DMS79 (cell line): Measurements from ENCODE around the gene CRTC1.

Source experiments
- DNase-seq: peaks from one replicate; lab custom pipeline; 2025; lab: John Stamatoyannopoulos, UW

The CRTC1 gene

DNA sequence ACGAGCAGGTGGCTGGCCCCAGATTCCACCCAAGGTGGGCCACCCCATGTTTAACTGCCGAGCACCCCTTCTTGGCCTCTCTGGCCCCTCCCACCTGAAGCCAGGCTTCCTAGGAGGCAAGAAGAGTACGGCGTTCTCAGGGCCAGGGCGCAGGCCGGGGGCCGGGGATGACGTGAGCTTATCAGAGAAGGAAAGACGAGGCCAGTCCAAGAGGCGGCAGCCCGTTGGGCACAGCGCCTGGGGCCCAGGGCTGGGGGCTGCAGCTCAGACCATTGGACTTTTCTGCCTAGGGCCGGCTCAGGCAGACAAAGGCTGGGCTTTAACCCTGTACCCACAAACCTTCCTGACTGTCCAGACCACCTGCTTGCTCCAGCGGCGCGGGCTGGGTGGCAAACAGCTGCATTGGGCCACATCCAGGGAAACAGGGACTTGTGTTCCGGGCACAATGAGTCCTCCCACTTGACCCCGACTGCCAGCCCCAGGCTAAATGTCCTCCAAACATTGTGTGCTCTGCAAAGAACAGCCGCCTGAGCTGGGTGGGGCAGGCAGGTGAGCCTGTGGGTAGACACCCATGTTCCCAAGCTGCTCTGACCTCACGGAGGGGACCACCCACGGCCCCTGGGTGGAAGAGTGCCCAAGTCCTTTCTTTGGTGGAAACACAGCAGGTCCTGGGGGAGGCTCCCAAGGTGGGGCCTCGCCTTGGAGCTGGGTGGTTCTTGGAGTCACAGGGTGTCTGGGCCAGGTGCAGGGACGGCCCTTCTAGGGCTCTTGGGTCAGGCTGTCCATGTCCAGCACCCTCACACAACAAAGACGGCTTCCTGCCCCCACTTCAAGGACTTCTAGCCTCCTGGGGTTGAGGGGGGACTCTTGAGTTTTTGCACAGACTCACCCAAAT, 85.8 kb downstream of the CRTC1 start:
- DNase-seq = no peak

DNA sequence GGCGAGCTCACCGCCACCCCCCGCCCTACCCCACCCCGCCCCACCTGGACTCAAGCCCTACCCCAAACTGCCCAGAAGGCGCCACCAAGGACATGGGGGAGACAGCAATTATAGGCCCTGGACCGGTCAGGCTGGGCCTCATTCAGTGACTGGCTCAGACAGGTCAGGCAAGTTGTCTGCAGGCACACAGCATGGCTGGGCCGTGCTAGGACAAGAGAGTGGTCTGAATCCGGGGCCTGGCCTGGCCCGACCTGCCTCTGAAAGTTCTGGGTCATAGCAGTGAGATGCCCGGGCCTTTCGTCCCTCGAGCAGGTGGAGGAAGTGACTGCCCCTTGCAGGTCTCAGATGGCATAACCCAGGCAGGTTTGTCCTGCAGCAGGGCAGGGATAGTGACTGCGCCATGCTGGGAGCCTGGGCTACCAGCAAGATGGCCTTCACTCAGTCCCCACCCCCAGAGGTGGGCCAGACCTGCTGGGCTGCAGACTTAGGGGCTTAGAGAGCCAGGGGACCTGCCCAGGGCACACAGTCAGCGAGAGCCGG, 86.6 kb downstream of the CRTC1 start:
- DNase-seq = no peak

DNA sequence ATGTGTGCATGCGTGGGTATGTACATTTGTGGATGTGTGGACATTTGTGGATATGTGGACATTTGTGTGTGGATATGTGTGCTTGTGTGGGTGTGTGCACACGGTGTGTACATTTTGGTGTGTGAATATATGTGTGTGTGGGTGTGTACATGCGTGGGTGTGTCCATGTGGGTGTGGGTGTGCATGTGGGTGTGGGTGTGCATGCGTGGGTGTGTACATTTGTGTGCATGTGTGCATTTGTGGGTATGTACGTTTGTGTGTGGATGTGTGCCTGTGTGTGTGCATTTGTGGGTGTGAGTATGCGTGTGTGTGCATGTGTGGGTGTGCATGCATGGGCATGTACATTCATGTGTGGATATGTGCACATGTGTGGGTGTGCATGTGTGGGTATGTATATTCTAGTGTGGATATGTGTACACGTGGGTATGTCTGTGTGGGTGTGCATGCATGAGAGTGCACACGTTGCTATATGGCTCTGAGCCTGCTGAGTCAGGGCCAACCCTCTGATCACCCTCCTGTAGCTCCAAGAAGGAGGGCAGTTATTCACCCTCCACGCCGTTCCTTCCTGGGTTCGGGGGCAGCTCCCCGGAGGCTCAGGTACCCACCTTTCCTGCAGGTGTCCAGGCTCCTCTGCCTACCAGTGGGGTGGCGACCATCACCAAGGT, 87.3 kb downstream of the CRTC1 start:
- DNase-seq = no peak

DNA sequence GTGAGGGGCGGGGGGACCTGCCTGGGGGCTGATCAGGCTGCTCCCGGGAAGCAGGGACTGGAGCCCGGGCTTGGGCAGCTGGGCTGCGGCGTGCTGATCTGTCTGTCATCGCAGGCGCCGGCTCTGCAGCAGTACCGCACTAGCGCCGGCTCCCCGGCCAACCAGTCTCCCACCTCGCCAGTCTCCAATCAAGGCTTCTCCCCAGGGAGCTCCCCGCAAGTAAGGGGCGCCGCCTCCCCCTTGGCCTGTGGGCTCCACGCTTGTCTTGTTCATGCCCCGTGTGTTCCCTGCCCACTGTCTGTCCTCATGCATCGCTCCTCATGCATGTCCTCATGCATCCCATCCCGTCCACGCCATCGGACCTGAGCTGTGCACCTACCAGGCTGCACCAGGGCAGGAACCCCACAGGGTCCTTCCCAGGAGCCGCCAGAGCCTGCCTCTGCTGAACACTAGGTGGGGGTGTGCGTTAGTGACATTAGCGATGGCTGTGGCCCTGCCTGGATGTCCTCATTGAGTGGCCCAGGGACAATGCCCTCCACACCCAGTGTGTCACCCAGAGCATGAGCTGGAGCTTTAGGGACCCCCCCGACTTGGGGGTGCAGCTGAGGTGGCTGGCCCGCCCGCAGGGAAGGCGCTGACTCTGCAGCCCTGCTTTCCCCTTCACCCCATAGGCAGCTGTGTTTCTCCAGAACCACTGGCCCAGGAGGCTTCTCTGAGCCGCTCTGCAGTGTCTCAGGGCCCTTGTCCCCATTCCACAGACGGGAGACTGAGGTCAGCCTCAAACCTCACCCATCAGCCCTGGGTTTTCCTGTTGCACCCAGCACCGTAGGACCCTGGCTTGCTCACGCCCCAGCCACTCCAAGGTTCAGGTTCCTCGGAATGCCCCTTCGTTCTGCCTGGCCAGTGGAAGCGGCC, 88.1 kb downstream of the CRTC1 start:
- no peak for DNase-seq

DNA sequence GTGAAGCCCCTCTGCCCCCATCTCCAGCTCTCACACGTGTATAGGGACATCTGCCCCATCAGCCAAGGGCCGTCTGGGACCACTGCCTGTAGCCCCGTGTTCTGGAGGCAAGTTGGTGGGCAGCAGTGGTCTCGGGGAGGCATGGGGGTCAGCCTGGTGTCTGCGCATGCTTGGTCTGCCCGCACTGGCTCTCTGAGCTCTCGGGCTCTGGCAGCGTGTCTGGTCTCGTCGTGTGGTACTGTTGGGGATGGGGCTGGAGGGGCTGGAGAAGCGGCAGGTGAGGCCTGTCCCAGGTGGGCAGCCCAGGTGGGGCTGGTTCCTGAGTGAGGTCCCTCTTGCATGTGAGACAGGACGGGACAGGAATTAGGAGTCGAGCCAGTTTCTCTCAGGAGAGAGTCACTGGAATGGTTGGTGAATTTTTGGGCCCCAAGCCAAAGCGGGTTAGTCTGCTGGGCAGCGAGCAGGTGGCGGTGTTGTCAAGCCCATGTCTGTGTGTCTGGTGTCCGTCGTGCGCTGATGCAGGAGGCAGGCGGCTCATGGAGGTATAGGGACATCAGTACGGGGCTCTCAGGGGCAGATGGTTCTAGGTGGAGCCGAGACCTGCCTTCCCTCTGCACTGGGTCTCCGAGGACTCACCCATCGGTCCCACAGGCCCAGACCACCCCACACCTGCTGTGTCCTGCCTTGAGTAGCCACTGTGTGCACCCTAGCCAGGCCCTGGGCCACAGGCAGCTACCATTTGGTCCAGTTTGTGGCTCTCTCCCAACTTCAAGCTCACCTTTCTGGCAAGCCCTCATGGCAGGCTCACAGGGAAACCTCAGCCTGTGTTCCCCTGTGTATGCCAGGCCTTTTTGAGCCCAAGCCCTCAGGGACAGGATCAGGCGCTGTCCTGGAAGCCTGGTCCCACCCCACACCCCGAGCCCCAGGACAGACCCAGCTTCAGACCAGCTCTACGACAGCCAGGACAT, 89.4 kb downstream of the CRTC1 start:
- no peak for DNase-seq

DNA sequence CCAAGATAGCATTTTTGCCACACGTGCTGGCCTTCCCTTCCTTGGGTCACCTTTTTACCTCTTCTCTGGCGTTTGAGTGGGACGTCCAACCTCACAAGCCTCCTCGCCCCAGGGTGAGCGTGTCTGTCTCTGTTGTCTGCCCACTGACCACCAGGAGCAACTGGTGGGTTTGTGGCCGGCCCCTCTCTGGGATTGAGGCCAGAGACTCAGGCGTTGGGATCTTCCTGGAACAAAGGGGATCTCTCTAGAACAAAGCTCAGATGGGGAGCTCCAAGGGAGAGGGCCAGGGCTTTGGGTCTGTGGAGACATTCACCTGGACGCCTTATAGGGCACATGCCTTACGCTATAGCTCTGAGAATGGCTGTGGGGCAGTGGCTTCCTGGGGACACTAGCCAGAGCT, 90.2 kb downstream of the CRTC1 start:
- no peak for DNase-seq

DNA sequence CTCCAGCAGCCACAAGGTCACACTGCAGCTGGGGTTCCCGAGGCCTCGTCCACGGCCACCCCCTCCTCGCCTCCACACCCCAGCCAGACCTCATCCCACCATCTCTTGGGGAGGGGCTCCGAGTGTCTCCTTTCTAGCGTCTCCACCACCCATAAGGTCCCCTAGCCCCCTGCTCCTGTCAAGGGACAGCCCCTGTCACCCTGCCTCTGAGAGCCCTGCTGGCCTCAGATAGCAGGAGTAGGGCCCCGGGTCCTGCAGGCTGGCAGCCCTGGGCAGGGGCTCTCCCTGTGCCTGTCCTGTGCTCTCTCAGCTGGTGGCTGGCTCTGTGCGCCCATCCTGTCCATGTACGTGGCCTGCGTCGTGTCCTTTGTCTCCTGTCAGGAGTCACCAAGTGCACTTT, 90.6 kb downstream of the CRTC1 start:
- no peak for DNase-seq

DNA sequence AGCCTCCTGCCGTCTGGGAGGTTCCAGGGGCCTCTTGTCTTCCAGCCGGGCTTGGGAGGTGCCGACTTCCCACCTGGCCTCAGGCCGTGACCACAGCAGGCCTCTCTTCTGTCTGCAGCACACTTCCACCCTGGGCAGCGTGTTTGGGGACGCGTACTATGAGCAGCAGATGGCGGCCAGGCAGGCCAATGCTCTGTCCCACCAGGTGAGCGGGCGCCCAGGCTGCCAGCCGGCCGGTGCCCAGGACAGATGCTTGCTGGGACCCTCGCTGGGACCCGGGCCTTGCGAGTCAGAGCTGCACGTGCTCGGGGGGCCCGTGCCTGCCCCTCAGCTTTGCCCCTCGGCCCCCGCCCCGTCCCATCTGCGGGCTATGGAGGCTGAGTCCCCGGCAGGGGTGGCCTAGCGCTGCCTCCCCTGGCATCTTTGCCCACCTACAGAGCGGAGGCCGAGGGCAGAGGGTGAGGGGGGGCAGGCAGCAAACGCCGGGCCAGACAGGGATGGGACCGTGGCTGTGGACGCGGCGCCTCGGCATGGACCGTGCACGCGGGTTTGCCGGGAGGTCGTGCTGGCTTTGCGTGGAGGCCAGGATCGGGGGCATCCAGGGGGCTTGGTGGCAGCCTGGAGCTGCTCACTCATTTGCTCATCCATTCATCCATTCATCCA, 91.4 kb downstream of the CRTC1 start:
- DNase-seq = no peak

DNA sequence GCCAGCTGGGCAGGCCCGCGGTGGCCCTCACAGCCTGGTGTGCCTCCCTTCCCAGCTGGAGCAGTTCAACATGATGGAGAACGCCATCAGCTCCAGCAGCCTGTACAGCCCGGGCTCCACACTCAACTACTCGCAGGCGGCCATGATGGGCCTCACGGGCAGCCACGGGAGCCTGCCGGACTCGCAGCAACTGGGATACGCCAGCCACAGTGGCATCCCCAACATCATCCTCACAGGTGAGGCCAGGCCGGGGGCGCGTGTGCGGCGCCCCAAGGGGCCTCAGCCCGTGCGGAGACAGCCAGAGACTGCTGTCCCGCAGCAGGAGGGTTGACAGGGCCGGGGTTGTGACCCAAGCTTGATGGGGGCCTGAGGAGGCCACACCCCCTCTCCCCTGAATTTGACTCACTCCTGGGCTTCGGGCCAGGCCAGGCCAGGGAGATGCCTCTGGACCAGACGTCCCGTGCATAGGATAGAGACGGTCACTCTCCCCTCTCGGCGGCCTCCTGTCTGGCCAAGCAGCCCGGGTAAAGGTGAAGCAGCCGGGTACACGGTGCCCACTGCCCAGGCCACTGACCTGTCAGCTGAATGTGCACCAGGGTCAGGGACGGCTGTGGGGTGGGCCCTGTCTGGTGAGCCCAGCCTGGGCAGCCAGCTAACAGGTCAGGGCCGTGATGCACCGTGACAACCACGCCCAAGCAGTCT, 92.3 kb downstream of the CRTC1 start:
- DNase-seq = no peak

DNA sequence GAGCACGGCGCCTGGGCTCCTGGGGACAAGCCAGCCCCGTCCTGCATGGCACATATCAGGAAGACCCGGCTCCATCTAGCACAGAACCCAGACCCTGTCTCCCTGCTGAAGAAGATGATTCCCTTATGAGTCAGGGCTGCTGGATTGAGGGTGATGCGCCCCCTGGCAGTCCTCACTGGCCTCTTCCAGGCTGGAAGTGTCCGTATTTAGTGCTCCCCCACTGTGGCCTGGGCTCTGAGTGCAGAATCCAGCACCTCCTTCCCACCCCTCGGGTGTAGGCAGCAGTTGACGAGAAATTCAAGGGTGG, 92.8 kb downstream of the CRTC1 start:
- DNase-seq = no peak

DNA sequence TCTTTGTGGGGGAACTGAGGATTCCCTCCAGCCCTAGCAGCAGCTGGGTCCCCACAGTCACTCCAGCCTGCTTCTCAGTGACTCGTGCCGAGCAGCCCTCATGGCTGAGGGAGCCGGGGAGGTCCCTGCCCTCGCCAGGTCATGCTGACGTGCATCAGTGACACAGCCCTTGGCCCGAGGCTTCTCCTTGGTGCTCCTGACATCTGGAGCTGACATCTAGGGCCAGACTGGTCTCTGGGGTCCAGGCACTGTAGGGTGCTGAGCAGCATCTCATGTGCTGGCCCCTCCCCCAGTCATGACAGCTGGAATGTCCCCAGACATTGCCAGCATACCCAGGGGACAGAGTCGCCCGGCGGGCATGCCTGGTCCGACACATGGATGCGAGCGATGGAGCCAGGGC, 93.3 kb downstream of the CRTC1 start:
- DNase-seq = no peak

DNA sequence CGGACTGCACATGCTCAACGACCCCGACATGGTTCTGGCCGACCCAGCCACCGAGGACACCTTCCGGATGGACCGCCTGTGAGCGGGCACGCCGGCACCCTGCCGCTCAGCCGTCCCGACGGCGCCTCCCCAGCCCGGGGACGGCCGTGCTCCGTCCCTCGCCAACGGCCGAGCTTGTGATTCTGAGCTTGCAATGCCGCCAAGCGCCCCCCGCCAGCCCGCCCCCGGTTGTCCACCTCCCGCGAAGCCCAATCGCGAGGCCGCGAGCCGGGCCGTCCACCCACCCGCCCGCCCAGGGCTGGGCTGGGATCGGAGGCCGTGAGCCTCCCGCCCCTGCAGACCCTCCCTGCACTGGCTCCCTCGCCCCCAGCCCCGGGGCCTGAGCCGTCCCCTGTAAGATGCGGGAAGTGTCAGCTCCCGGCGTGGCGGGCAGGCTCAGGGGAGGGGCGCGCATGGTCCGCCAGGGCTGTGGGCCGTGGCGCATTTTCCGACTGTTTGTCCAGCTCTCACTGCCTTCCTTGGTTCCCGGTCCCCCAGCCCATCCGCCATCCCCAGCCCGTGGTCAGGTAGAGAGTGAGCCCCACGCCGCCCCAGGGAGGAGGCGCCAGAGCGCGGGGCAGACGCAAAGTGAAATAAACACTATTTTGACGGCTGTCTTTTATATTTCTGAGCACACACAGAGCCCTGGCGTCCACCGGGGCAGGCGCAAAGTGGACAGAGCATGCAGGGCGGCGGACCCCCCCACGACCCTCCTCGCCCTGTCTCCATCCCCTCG, 94.0 kb downstream of the CRTC1 start:
- DNase-seq = no peak

DNA sequence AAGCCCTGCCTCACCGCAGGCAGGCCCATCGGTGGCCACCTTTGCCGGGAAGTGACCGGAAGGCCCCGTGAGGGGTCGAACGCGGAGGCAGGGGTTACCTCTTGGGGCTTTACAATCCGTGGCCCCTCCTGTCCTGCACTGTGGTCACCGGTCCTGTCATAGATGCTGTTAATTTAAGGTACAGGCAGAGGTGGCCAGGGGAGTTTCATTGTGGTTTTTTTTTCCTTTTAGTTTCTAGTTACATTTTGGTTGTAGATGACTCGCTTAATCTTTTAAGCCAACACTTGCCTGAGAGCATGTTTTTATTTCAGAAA, 94.6 kb downstream of the CRTC1 start:
- no peak for DNase-seq

DNA sequence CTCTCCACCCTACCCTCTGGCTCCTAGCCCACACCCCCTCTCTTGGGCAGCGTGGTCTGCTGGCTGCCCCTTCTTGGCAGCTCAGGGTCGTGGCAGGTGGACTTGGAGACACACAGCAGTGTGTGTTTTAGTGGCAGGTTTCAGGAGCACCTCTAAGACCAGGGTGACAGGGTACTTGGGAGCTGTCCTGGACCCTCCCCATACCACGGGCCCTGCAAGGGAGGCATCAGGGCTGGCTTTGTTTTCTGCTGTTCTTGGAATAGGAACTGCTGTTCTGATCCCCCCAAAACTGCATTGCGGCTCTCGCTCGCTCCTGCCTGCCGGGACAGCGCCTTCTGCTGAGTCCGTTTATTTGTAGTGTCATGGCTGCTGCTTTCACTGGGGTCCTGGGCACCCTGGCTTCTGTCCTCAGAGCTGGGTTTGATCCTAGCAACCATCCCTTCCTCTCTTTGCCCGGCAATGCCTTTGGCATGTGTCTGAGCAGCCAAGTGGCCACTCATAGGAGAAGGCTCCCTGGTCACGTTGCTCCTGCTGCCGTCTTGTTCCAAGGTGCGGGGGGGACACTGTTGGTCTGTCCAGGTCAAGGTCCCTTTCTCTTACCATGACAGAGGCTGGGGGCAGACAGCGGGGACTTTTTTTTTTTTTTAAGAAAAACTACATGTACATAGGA, 95.5 kb downstream of the CRTC1 start:
- no peak for DNase-seq

DNA sequence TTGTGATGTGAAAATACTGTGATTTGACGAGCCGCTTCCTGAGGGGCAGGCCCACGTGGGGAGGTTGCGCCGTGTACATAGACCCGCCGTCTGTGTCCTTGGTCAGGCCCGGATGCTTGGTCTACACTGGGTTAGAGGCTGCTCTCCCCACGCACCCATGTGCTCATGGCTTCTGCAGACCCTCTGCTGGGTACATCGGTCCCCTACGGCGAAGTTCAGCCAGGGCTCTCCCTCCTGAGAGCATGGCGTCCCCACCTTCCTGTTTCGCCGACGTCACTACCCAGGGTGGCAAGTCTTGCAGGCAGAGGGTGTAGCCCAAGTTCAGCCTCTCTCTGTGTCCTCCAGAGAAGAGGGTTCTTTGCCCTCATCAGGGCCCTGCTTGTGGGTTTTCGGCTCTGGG, 96.6 kb downstream of the CRTC1 start:
- no peak for DNase-seq

DNA sequence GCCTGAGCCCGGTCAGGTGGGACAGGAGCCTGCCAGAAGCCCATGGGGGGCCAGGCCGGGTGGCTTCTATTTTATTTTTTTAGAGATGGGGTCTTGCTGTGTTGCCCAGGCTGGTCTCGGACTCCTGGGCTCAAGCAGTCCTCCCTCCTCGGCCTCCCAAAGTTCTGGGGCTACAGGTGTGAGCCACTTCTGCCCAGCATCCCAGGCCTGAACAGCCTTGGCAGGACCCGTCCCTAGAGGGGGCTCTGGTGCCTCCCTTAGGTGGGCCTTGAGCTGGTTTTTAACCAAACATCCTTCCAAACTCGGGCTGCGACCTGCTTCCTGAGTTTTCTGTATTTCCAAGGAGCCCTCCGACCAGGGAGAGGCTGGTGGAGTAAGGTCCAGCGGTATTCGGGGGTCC, 97.2 kb downstream of the CRTC1 start:
- DNase-seq = no peak

DNA sequence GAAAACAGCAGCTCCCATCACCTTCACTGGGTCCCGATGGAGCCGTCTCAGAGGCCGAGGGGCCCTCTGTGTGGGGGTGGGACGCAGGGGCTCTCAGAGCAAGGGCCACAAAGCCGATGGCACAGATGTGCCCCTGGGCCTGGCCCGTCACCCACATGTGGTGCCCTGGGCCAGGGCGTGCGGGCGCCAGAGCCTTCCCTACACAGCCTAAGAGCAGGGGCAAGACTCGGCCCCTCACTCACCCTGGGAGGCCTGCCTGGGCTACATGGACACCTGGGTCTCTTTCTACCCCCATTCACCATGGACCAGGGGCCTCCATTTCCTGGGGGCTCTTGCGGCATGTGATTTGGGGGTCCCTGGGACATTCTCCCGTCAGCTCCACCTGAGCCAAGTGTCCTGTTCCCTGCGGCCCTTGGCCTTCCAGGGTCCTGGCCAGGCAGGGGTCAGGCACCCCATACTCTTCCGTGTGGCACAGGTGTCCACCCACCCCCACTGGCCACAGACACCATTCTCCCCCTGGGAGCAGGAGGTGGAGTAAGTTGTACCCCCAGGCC, 97.6 kb downstream of the CRTC1 start:
- DNase-seq = no peak

DNA sequence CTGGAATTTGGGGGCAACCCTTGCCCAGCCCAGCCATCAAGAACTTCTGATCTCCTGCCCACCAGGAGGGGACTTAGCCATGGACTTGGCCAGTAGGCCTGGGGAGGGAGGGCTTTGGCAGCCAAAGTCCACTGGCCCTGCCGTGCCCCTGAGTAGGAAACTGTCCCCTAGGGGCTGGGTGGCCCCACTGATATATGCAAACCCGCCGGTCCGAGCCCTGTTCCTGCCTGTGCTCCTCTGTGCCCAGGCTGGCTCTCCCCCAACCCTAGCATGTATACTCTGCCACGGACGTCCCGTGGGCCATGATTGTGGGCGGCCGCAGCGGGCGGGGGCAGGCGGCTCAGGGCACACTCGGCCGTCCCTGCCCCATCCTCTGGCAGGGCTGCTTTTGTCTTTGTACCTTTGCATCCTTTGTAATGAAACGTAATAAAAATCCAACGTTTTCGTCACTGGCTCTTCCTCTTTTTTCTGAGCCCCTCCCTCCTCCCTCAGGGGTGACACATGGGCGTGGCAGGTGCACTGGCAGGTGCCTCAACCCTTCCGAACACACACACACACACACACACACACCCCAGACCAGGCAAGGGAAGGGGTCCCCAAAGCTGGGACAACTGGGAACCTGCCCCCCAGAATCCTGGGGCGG, 98.5 kb downstream of the CRTC1 start:
- no peak for DNase-seq
